ENCODE results near the gene RAB9B. TPM values are rescaled to one million over a fixed set of nuclear protein-coding genes. Genes with fewer than 3 reads are reported as not detected.
"Not testable (repeated sequence)": the region's sequence is repeated elsewhere in the genome, so short reads cannot be mapped to it uniquely, and the experiment has no call there.

RAB9B gene
- total RNA-seq, 2 donors from 2014 or later = 0.18 to 0.25 TPM

- Mint-ChIP-seq H3K4me3 (peak overlapping the region; percentile 97), H3K27ac (no peak overlapping the region), H3K4me1 (peaks cover 4% of the 10 kb centered on the region), H3K36me3 (ENCODE audit: low read depth) (no peaks in the 10 kb centered on the region), H3K27me3 (peaks cover 9% of the 10 kb centered on the region)
- ATAC-seq (no peak), DNase-seq (peak; percentile 18 to 39 (median 36))
- H3K9me3 ChIP-seq (ENCODE audit: control insufficient read depth, low read length, poor library complexity, severe bottlenecking) = no peaks in the 10 kb centered on the region
Measured at GRCh38 chrX:103831342-103831802, 685 bp downstream of the RAB9B start.

GRCh38 chrX:103830848-103831247, 1.2 kb downstream of the RAB9B start:
- Mint-ChIP-seq H3K27ac (no peak overlapping the region), H3K36me3 (ENCODE audit: low read depth) (no peaks in the 10 kb centered on the region), H3K4me3 (peak overlapping the region; percentile 52), H3K4me1 (peaks cover 4% of the 10 kb centered on the region), H3K27me3 (peaks cover 9% of the 10 kb centered on the region)
- DNase-seq = no peak
- H3K9me3 ChIP-seq (ENCODE audit: control insufficient read depth, low read length, poor library complexity, severe bottlenecking) = no peaks in the 10 kb centered on the region
- ATAC-seq = no peak

GRCh38 chrX:103828529-103828928, 3.5 kb downstream of the RAB9B start:
- H3K4me3 Mint-ChIP-seq = no peak overlapping the region
- no peaks in the 10 kb centered on the region for H3K36me3 Mint-ChIP-seq (ENCODE audit: low read depth)
- ATAC-seq (no peak), DNase-seq (no peak)
- peaks cover 4% of the 10 kb centered on the region for H3K4me1 Mint-ChIP-seq
- no peak overlapping the region for H3K27ac Mint-ChIP-seq
- peaks cover 9% of the 10 kb centered on the region for H3K27me3 Mint-ChIP-seq
- H3K9me3 ChIP-seq (ENCODE audit: control insufficient read depth, low read length, poor library complexity, severe bottlenecking) = no peaks in the 10 kb centered on the region

- Mint-ChIP-seq H3K27me3 (no peaks in the 10 kb centered on the region), H3K4me1 (no peaks in the 10 kb centered on the region), H3K27ac (no peak overlapping the region), H3K4me3 (no peak overlapping the region), H3K36me3 (ENCODE audit: low read depth) (no peaks in the 10 kb centered on the region)
- ATAC-seq (no peak), DNase-seq (no peak)
- no peaks in the 10 kb centered on the region for H3K9me3 ChIP-seq (ENCODE audit: control insufficient read depth, low read length, poor library complexity, severe bottlenecking)
Measured at GRCh38 chrX:103825881-103826280, 6.2 kb downstream of the RAB9B start.

GRCh38 chrX:103823591-103823990, 8.5 kb downstream of the RAB9B start:
- no peaks in the 10 kb centered on the region for H3K36me3 Mint-ChIP-seq (ENCODE audit: low read depth)
- H3K27ac Mint-ChIP-seq = no peak overlapping the region
- no peaks in the 10 kb centered on the region for H3K27me3 Mint-ChIP-seq
- DNase-seq (no peak), ATAC-seq (no peak)
- H3K4me3 Mint-ChIP-seq = no peak overlapping the region
- H3K9me3 ChIP-seq (ENCODE audit: control insufficient read depth, low read length, poor library complexity, severe bottlenecking) = no peaks in the 10 kb centered on the region
- no peaks in the 10 kb centered on the region for H3K4me1 Mint-ChIP-seq

GRCh38 chrX:103820802-103821201, 11.3 kb downstream of the RAB9B start:
- H3K27me3 Mint-ChIP-seq; H3K9me3 ChIP-seq (ENCODE audit: control insufficient read depth, low read length, poor library complexity, severe bottlenecking); H3K4me1 Mint-ChIP-seq; H3K36me3 Mint-ChIP-seq (ENCODE audit: low read depth); ATAC-seq; H3K27ac Mint-ChIP-seq; H3K4me3 Mint-ChIP-seq; DNase-seq: not testable (repeated sequence)

- ATAC-seq = no peak
- Mint-ChIP-seq H3K36me3 (ENCODE audit: low read depth) (peaks cover 3% of the 10 kb centered on the region), H3K4me1 (peaks cover 3% of the 10 kb centered on the region), H3K27ac (no peak overlapping the region), H3K27me3 (peaks cover 14% of the 10 kb centered on the region), H3K4me3 (no peak overlapping the region)
- no peaks in the 10 kb centered on the region for H3K9me3 ChIP-seq (ENCODE audit: control insufficient read depth, low read length, poor library complexity, severe bottlenecking)
- DNase-seq = no peak
Measured at GRCh38 chrX:103818842-103819619, 13.0 kb downstream of the RAB9B start.

- DNase-seq = peak in 1 of 3 donors; percentile 5
Measured at GRCh38 chrX:103817502-103817901, 14.6 kb downstream of the RAB9B start.

GRCh38 chrX:103817101-103817500, 15.0 kb downstream of the RAB9B start:
- not testable (repeated sequence) for H3K4me1 Mint-ChIP-seq; ATAC-seq; H3K27ac Mint-ChIP-seq; H3K4me3 Mint-ChIP-seq; H3K9me3 ChIP-seq (ENCODE audit: control insufficient read depth, low read length, poor library complexity, severe bottlenecking); DNase-seq; H3K36me3 Mint-ChIP-seq (ENCODE audit: low read depth)
- peaks cover 20% of the 10 kb centered on the region for H3K27me3 Mint-ChIP-seq

More at GRCh38 chrX:103817502-103817901, 14.6 kb downstream of the RAB9B start:
- H3K9me3 ChIP-seq (ENCODE audit: control insufficient read depth, low read length, poor library complexity, severe bottlenecking) = no peaks in the 10 kb centered on the region
- peaks cover 3% of the 10 kb centered on the region for H3K36me3 Mint-ChIP-seq (ENCODE audit: low read depth)
- H3K27ac Mint-ChIP-seq = no peak overlapping the region
- no peak overlapping the region for H3K4me3 Mint-ChIP-seq
- ATAC-seq = peak; percentile 64
- H3K4me1 Mint-ChIP-seq = peaks cover 3% of the 10 kb centered on the region
- peaks cover 20% of the 10 kb centered on the region for H3K27me3 Mint-ChIP-seq

GRCh38 chrX:103811858-103812257, 20.2 kb downstream of the RAB9B start:
- ATAC-seq (no peak), DNase-seq (no peak)
- H3K4me3 Mint-ChIP-seq = no peak overlapping the region
- peaks cover 3% of the 10 kb centered on the region for H3K4me1 Mint-ChIP-seq
- peaks cover 20% of the 10 kb centered on the region for H3K27me3 Mint-ChIP-seq
- H3K27ac Mint-ChIP-seq = no peak overlapping the region
- no peaks in the 10 kb centered on the region for H3K9me3 ChIP-seq (ENCODE audit: control insufficient read depth, low read length, poor library complexity, severe bottlenecking)
- H3K36me3 Mint-ChIP-seq (ENCODE audit: low read depth) = peaks cover 3% of the 10 kb centered on the region

- Mint-ChIP-seq H3K27me3 (no peaks in the 10 kb centered on the region), H3K36me3 (ENCODE audit: low read depth) (no peaks in the 10 kb centered on the region), H3K4me3 (no peak overlapping the region), H3K27ac (no peak overlapping the region), H3K4me1 (no peaks in the 10 kb centered on the region)
- no peaks in the 10 kb centered on the region for H3K9me3 ChIP-seq (ENCODE audit: control insufficient read depth, low read length, poor library complexity, severe bottlenecking)
- DNase-seq = no peak
- ATAC-seq = no peak
Measured at GRCh38 chrX:103806862-103807474, 25.1 kb downstream of the RAB9B start.

GRCh38 chrX:103805860-103806259, 26.2 kb downstream of the RAB9B start:
- no peaks in the 10 kb centered on the region for H3K27me3 Mint-ChIP-seq
- ATAC-seq = no peak
- H3K4me3 Mint-ChIP-seq = no peak overlapping the region
- no peak for DNase-seq
- H3K9me3 ChIP-seq (ENCODE audit: control insufficient read depth, low read length, poor library complexity, severe bottlenecking) = no peaks in the 10 kb centered on the region
- H3K4me1 Mint-ChIP-seq = no peaks in the 10 kb centered on the region
- no peak overlapping the region for H3K27ac Mint-ChIP-seq
- H3K36me3 Mint-ChIP-seq (ENCODE audit: low read depth) = no peaks in the 10 kb centered on the region

- peaks cover 2% of the 10 kb centered on the region for H3K4me1 Mint-ChIP-seq
- no peaks in the 10 kb centered on the region for H3K27me3 Mint-ChIP-seq
- H3K36me3 Mint-ChIP-seq (ENCODE audit: low read depth) = no peaks in the 10 kb centered on the region
- no peak overlapping the region for H3K27ac Mint-ChIP-seq
- DNase-seq (no peak), ATAC-seq (no peak)
- no peak overlapping the region for H3K4me3 Mint-ChIP-seq
- H3K9me3 ChIP-seq (ENCODE audit: control insufficient read depth, low read length, poor library complexity, severe bottlenecking) = no peaks in the 10 kb centered on the region
Measured at GRCh38 chrX:103800318-103800717, 31.7 kb downstream of the RAB9B start.

- H3K4me3 Mint-ChIP-seq = no peak overlapping the region
- ATAC-seq = no peak
Measured at GRCh38 chrX:103797691-103798090, 34.4 kb downstream of the RAB9B start.

More at GRCh38 chrX:103797691-103798090, 34.4 kb downstream of the RAB9B start:
- no peak for DNase-seq
- H3K36me3 Mint-ChIP-seq (ENCODE audit: low read depth) = no peaks in the 10 kb centered on the region
- peaks cover 5% of the 10 kb centered on the region for H3K27me3 Mint-ChIP-seq
- no peaks in the 10 kb centered on the region for H3K9me3 ChIP-seq (ENCODE audit: control insufficient read depth, low read length, poor library complexity, severe bottlenecking)
- no peak overlapping the region for H3K27ac Mint-ChIP-seq
- peaks cover 2% of the 10 kb centered on the region for H3K4me1 Mint-ChIP-seq
